Mucosa of rectum (tissue), 2 donors: ENCODE data around the gene GLB1L3.

Experiments used
- H3K27ac ChIP-seq, 2 donors: one replicate each; pipeline ENCODE4 v1.7.0; 2013; ENCODE audit warnings: inconsistent platforms in 2 of 2, low read depth in 2 of 2, low read length in 2 of 2
- H3K27me3 ChIP-seq, 2 donors: one replicate each; pipeline ENCODE4 v1.7.0; 2013; ENCODE audit warnings: low read length in 2 of 2; ENCODE audit not compliant: control insufficient read depth in 2 of 2, insufficient read depth in 2 of 2
- H3K36me3 ChIP-seq, 2 donors: one replicate each; pipeline ENCODE4 v1.7.0; 2013; ENCODE audit warnings: low read length in 2 of 2; ENCODE audit not compliant: control insufficient read depth in 2 of 2, insufficient read depth in 2 of 2
- H3K4me1 ChIP-seq, 2 donors: one replicate each; pipeline ENCODE4 v1.7.0; 2013; ENCODE audit warnings: low read length in 2 of 2, mild to moderate bottlenecking in 1 of 2; ENCODE audit not compliant: control insufficient read depth in 2 of 2, insufficient read depth in 2 of 2
- H3K4me3 ChIP-seq, 2 donors: one replicate each; pipeline ENCODE4 v1.7.0; 2013; ENCODE audit warnings: low read length in 2 of 2
- H3K9ac ChIP-seq, 2 donors: one replicate each; pipeline ENCODE4 v1.7.0; 2013; ENCODE audit warnings: low read length in 2 of 2, low read depth in 1 of 2, mild to moderate bottlenecking in 1 of 2
- H3K9me3 ChIP-seq, 2 donors: one replicate each; pipeline ENCODE4 v1.7.0; 2013; ENCODE audit warnings: low read length in 2 of 2; ENCODE audit not compliant: control insufficient read depth in 2 of 2
- donor health status: healthy.
- donor health status: Normal muscosa, but diverticular disease.

Gene GLB1L3

GRCh38 chr11:134237557-134237922 lies 38.6 kb upstream of the GLB1L3 start:
- Histone ChIP-seq H3K4me1 (no peaks in the 10 kb centered on the region), H3K27ac (no peak overlapping the region), H3K9me3 (no peaks in the 10 kb centered on the region), H3K4me3 (no peak overlapping the region), H3K27me3 (no peaks in the 10 kb centered on the region), H3K9ac (no peak overlapping the region), H3K36me3 (peaks cover 48 to 58% of the 10 kb centered on the region in 2 donors)

DNA sequence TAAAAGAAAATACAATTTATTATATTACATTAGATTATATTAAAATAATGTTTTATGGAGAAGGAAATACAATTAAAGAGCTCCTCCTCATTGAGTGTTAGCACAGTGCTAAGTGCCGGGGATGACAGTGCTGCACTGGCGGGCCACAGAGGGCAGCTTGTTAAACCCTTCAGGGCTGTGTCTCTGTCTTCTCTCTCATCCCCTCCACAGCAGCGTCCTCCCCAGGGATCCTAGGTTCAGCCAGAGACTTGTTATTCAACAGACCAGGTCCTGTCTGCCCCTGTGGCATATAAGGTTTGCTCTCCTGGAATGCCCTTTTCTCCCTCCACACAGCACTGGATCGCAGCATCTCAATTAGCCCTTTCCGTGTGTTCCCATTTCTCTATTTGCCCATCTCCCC lies 37.2 kb upstream of the GLB1L3 start:
- peaks cover 62 to 71% of the 10 kb centered on the region in 2 donors for H3K36me3 ChIP-seq
- no peak overlapping the region for H3K4me3 ChIP-seq
- H3K27me3 ChIP-seq: no peaks in the 10 kb centered on the region
- H3K9me3 ChIP-seq: no peaks in the 10 kb centered on the region
- H3K4me1 ChIP-seq: no peaks in the 10 kb centered on the region
- no peak overlapping the region for H3K27ac ChIP-seq
- no peak overlapping the region for H3K9ac ChIP-seq

DNA sequence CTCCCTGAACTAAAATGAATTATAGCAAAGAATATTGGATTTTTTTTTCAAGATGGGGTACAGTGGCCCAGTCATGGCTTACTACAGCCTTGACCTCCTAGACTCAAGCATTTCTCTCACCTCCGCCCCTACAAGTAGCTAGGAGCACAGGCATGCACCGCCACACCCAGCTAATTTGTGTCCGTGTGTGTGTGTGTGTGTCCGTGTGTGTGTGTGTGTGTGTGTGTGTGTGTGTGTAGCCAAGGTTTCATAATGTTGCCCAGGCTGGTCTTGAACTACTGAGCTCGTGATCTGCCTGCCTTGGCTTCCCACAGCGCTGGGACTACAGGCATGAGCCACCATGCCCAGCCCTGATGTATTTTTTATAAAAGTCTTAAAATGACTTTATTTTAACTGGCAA lies 35.6 kb upstream of the GLB1L3 start:
- H3K27ac ChIP-seq: no peak overlapping the region
- no peaks in the 10 kb centered on the region for H3K4me1 ChIP-seq
- no peak overlapping the region for H3K4me3 ChIP-seq
- no peak overlapping the region for H3K9ac ChIP-seq
- H3K36me3 ChIP-seq: peaks cover 67 to 76% of the 10 kb centered on the region in 2 donors
- H3K9me3 ChIP-seq: no peaks in the 10 kb centered on the region
- no peaks in the 10 kb centered on the region for H3K27me3 ChIP-seq

DNA sequence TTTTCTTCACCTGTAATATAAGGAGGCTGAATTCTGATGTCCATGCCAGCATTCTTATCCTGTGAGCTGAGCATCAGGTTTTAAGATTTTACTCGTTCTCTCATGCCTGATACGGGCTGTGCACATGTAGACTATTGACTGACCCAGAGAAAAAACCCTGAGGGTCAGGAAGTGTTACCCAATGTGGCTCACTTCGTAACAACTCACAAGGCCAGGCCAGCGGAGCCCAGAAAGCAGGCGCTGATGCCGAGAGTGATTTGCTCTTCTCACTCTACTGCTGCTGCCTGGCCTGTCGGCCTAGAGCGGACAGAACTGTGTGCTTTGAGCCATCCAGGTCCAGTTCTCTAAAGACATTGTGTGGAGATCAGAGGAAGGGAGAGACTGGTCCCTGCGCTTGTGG lies 33.8 kb upstream of the GLB1L3 start:
- Histone ChIP-seq H3K9me3 (no peaks in the 10 kb centered on the region), H3K27me3 (no peaks in the 10 kb centered on the region), H3K9ac (no peak overlapping the region), H3K27ac (no peak overlapping the region), H3K4me1 (no peaks in the 10 kb centered on the region), H3K36me3 (peaks cover 78% of the 10 kb centered on the region in 2 donors), H3K4me3 (no peak overlapping the region)

GRCh38 chr11:134243913-134244312 lies 32.3 kb upstream of the GLB1L3 start:
- Histone ChIP-seq H3K36me3 (peaks cover 83 to 90% of the 10 kb centered on the region in 2 donors), H3K27ac (no peak overlapping the region), H3K9me3 (no peaks in the 10 kb centered on the region), H3K4me3 (no peak overlapping the region), H3K4me1 (no peaks in the 10 kb centered on the region), H3K9ac (no peak overlapping the region), H3K27me3 (no peaks in the 10 kb centered on the region)

DNA sequence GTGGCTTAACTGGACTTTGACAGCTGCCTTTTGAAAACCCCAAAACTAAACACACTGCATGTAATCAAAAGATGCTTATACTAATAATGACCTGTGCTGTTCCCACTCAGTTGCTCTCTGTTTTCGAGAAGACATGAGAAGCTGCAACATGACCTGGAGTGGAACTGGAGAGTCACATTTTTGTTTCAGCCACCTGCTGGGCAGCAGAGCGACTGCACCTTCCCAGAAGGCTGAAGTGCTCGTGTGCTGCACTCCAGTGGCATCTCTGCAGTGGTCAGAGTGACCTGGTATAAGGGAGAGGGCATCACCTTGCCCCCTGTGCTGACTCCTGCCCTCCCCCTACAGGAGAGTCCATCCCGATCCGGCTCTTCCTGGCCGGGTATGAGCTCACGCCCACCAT lies 31.6 kb upstream of the GLB1L3 start:
- H3K4me1 ChIP-seq: no peaks in the 10 kb centered on the region
- H3K27ac ChIP-seq: no peak overlapping the region
- H3K9ac ChIP-seq: no peak overlapping the region
- no peaks in the 10 kb centered on the region for H3K9me3 ChIP-seq
- H3K27me3 ChIP-seq: no peaks in the 10 kb centered on the region
- peaks cover 82 to 89% of the 10 kb centered on the region in 2 donors for H3K36me3 ChIP-seq
- no peak overlapping the region for H3K4me3 ChIP-seq

DNA sequence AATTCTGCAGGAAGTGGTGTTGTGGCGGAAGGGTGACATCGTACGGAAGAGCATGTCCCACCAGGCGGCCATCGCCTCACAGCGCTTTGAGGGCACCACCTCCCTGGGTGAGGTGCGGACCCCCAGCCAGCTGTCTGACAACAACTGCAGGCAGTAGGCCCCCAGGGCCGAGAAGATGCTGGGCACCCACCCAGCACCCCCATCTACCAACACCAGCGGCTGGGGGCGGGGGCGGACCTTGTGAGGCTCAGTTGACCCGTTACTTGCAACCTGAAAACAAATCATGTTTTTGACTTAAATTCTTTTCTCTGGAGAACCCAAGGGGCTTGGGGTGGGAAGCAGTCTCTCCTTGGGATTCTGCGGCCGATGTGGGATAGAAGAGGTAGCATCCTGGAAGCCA lies 30.7 kb upstream of the GLB1L3 start:
- Histone ChIP-seq H3K36me3 (peaks cover 83 to 87% of the 10 kb centered on the region in 2 donors), H3K4me1 (no peaks in the 10 kb centered on the region), H3K9me3 (no peaks in the 10 kb centered on the region), H3K27ac (no peak overlapping the region), H3K4me3 (no peak overlapping the region), H3K27me3 (no peaks in the 10 kb centered on the region), H3K9ac (no peak overlapping the region)

- H3K9me3 ChIP-seq: no peaks in the 10 kb centered on the region
- no peaks in the 10 kb centered on the region for H3K27me3 ChIP-seq
- no peak overlapping the region for H3K4me3 ChIP-seq
- H3K27ac ChIP-seq: no peak overlapping the region
- peaks cover 83 to 85% of the 10 kb centered on the region in 2 donors for H3K36me3 ChIP-seq
- H3K4me1 ChIP-seq: no peaks in the 10 kb centered on the region
- no peak overlapping the region for H3K9ac ChIP-seq
These were observed 30.1 kb upstream of the GLB1L3 start for GRCh38 chr11:134246100-134246499.

- H3K36me3 ChIP-seq: peaks cover 78 to 80% of the 10 kb centered on the region in 2 donors
- no peak overlapping the region for H3K9ac ChIP-seq
- no peaks in the 10 kb centered on the region for H3K9me3 ChIP-seq
- H3K27ac ChIP-seq: no peak overlapping the region
- no peak overlapping the region for H3K4me3 ChIP-seq
- no peaks in the 10 kb centered on the region for H3K27me3 ChIP-seq
- peaks cover 0 to 2% of the 10 kb centered on the region in 2 donors for H3K4me1 ChIP-seq
These were observed 29.5 kb upstream of the GLB1L3 start for GRCh38 chr11:134246678-134247077.

GRCh38 chr11:134248910-134249480 lies 27.2 kb upstream of the GLB1L3 start:
- Histone ChIP-seq H3K27ac (no peak overlapping the region), H3K9ac (no peak overlapping the region), H3K4me3 (no peak overlapping the region), H3K9me3 (no peaks in the 10 kb centered on the region), H3K4me1 (peaks cover 6 to 8% of the 10 kb centered on the region in 2 donors), H3K36me3 (peaks cover 55 to 60% of the 10 kb centered on the region in 2 donors), H3K27me3 (no peaks in the 10 kb centered on the region)

- H3K9me3 ChIP-seq: no peaks in the 10 kb centered on the region
- no peak overlapping the region for H3K4me3 ChIP-seq
- no peaks in the 10 kb centered on the region for H3K27me3 ChIP-seq
- no peak overlapping the region for H3K27ac ChIP-seq
- H3K9ac ChIP-seq: no peak overlapping the region
- H3K4me1 ChIP-seq: peaks cover 8 to 13% of the 10 kb centered on the region in 2 donors
- peaks cover 44 to 48% of the 10 kb centered on the region in 2 donors for H3K36me3 ChIP-seq
These were observed 25.9 kb upstream of the GLB1L3 start for GRCh38 chr11:134250246-134250645.
